Breast epithelium (tissue), 4 donors: ENCODE measurements around the gene CTNNBIP1. TPM values are rescaled to one million over a fixed set of nuclear protein-coding genes. Genes with fewer than 3 reads are reported as not detected.
"Not testable (repeated sequence)": the region's sequence is repeated elsewhere in the genome, so short reads cannot be mapped to it uniquely, and the experiment has no call there.

ENCODE experiments used
- DNase-seq, 2 donors: peaks; one replicate each; pipeline ENCODE4 v3.0.0-alpha.2; 2019; ENCODE audit warnings: low spot score in 2 of 2
- H3K27ac ChIP-seq, 2 donors: fragments of 200-600 bp; sonication (generic) in 1 of 2; one replicate each; pipeline ENCODE4 v1.5.1; 2016 to 2019; ENCODE audit warnings: mild to moderate bottlenecking in 1 of 2
- H3K27me3 ChIP-seq, 2 donors: fragments of 200-600 bp; sonication (generic) in 1 of 2; one replicate each; pipeline versions ENCODE4 v1.5.1 to v1.6.0; 2017 to 2019; ENCODE audit warnings: control low read depth in 1 of 2, mild to moderate bottlenecking in 1 of 2
- H3K36me3 ChIP-seq: fragments of 200-600 bp; one replicate; pipeline ENCODE4 v1.5.1; 2019
- H3K4me1 ChIP-seq, 2 donors: fragments of 200-600 bp; sonication (generic); one replicate each; pipeline ENCODE4 v1.5.1; 2016 to 2019; ENCODE audit warnings: control low read depth in 1 of 2
- H3K4me3 ChIP-seq, 3 donors: fragments of 200-600 bp; sonication (generic); 1 replicate in 2 of 3; 2 replicates in 1 of 3; pipeline ENCODE4 v1.5.1; 2016 to 2019; ENCODE audit warnings: mild to moderate bottlenecking in 3 of 3, moderate library complexity in 2 of 3
- H3K9me3 ChIP-seq, 2 donors: fragments of 200-600 bp; sonication (generic) in 1 of 2; one replicate each; pipeline ENCODE4 v1.5.1; 2016 to 2019; ENCODE audit warnings: control low read depth in 1 of 2
- CTCF ChIP-seq, 3 donors: fragments of 450-650 bp; IDR thresholded peaks; one replicate each; pipeline ENCODE4 v1.5.1; 2016 to 2017; ENCODE audit warnings: antibody characterized with exemption in 3 of 3, mild to moderate bottlenecking in 3 of 3, moderate library complexity in 3 of 3
- POLR2A ChIP-seq: fragments of 450-650 bp; IDR thresholded peaks from one replicate; pipeline ENCODE4 v1.6.1; 2016; ENCODE audit warnings: antibody characterized with exemption, mild to moderate bottlenecking, moderate library complexity
- POLR2AphosphoS5 ChIP-seq, 3 donors: sonication (generic); formaldehyde crosslinking; IDR thresholded peaks; one replicate each; pipeline ENCODE4 v1.6.1; 2017; ENCODE audit warnings: antibody characterized with exemption in 3 of 3
- intact Hi-C: fragments of 100-400 bp; cut with DNase I; formaldehyde crosslinking; loops from one replicate; pipeline ENCODE4 v1.15.1; 2023; ENCODE audit warnings: low total_unique reads
- total RNA-seq, 3 donors: library from RNA; depleted of rRNA; stranded (reverse); fragments of >200 nt; gene quantifications; one replicate each; pipeline ENCODE4 v1.1.0, GENCODE V29; 2016

Gene CTNNBIP1
- total RNA-seq, 3 donors from 2014 or later, result 25.9 to 37.9 (median 29.5) TPM

- DNase-seq, result no peak
- intact Hi-C loops, result no loop called here
- TF ChIP-seq POLR2AphosphoS5 (IDR thresholded peaks at IDR 0.05) (no peak), CTCF (IDR thresholded peaks at IDR 0.05) (no peak), POLR2A (no peak)
These were observed 10.5 kb upstream of the CTNNBIP1 start for GRCh38 chr1:9920606-9921005.

GRCh38 chr1:9917901-9918300, 7.8 kb upstream of the CTNNBIP1 start:
- no peak overlapping the region for H3K4me3 ChIP-seq
- H3K27me3 ChIP-seq, result no peaks in the 10 kb centered on the region
- H3K9me3 ChIP-seq, result no peaks in the 10 kb centered on the region
- H3K36me3 ChIP-seq, result no peaks in the 10 kb centered on the region
- H3K4me1 ChIP-seq, result no peaks in the 10 kb centered on the region
- intact Hi-C loops, result loop anchor here (2.0 kb wide), 1 partner anchor 33 kb away; no protein-coding TSS in a partner anchor
- DNase-seq, result no peak
- TF ChIP-seq POLR2AphosphoS5 (IDR thresholded peaks at IDR 0.05), result no peak
- no peak for TF ChIP-seq POLR2A
- no peak for TF ChIP-seq CTCF (IDR thresholded peaks at IDR 0.05)
- no peak overlapping the region for H3K27ac ChIP-seq

More at GRCh38 chr1:9920606-9921005, 10.5 kb upstream of the CTNNBIP1 start:
- Histone ChIP-seq H3K4me1 (no peaks in the 10 kb centered on the region), H3K27me3 (no peaks in the 10 kb centered on the region), H3K27ac (no peak overlapping the region), H3K4me3 (no peak overlapping the region), H3K9me3 (no peaks in the 10 kb centered on the region), H3K36me3 (no peaks in the 10 kb centered on the region)

- H3K4me1 ChIP-seq, H3K9me3 ChIP-seq, H3K27me3 ChIP-seq, H3K4me3 ChIP-seq, intact Hi-C loops, H3K36me3 ChIP-seq, H3K27ac ChIP-seq: not testable (repeated sequence)
- DNase-seq, result peak in 1 of 2 donors; percentile 13
These were observed 7.4 kb upstream of the CTNNBIP1 start for GRCh38 chr1:9917495-9917894.

GRCh38 chr1:9916452-9916851, 6.4 kb upstream of the CTNNBIP1 start:
- H3K27ac ChIP-seq, result no peak overlapping the region
- intact Hi-C loops, result no loop called here
- H3K4me3 ChIP-seq, result no peak overlapping the region
- H3K27me3 ChIP-seq, result no peaks in the 10 kb centered on the region
- no peaks in the 10 kb centered on the region for H3K4me1 ChIP-seq
- no peak for DNase-seq
- no peak for TF ChIP-seq CTCF (IDR thresholded peaks at IDR 0.05)
- no peak for TF ChIP-seq POLR2AphosphoS5 (IDR thresholded peaks at IDR 0.05)
- H3K9me3 ChIP-seq, result no peaks in the 10 kb centered on the region
- H3K36me3 ChIP-seq, result no peaks in the 10 kb centered on the region

- intact Hi-C loops, result no loop called here
- no peak overlapping the region for H3K27ac ChIP-seq
- peaks cover 0 to 4% of the 10 kb centered on the region in 2 donors for H3K4me1 ChIP-seq
- TF ChIP-seq POLR2AphosphoS5 (IDR thresholded peaks at IDR 0.05) (no peak), CTCF (IDR thresholded peaks at IDR 0.05) (no peak), POLR2A (no peak)
- DNase-seq, result peak in 1 of 2 donors; percentile 13
- H3K9me3 ChIP-seq, result no peaks in the 10 kb centered on the region
- H3K4me3 ChIP-seq, result no peak overlapping the region
- no peaks in the 10 kb centered on the region for H3K36me3 ChIP-seq
- no peaks in the 10 kb centered on the region for H3K27me3 ChIP-seq
These were observed 4.5 kb upstream of the CTNNBIP1 start for GRCh38 chr1:9914610-9914937.
